ENCODE measurements around the gene PRCC.

- TF ChIP-seq ZFX (IDR thresholded peaks at IDR 0.05) (no peak), CTCF (conservative IDR thresholded peaks at IDR 0.05) (no peak)
Measured at GRCh38 chr1:156809711-156810366, 42.5 kb downstream of the PRCC start.
